ENCODE data around the gene EID2.

GRCh38 chr19:39508629-39509028 is 31.3 kb downstream of the EID2 start:
- TF ChIP-seq, protein P1, sequence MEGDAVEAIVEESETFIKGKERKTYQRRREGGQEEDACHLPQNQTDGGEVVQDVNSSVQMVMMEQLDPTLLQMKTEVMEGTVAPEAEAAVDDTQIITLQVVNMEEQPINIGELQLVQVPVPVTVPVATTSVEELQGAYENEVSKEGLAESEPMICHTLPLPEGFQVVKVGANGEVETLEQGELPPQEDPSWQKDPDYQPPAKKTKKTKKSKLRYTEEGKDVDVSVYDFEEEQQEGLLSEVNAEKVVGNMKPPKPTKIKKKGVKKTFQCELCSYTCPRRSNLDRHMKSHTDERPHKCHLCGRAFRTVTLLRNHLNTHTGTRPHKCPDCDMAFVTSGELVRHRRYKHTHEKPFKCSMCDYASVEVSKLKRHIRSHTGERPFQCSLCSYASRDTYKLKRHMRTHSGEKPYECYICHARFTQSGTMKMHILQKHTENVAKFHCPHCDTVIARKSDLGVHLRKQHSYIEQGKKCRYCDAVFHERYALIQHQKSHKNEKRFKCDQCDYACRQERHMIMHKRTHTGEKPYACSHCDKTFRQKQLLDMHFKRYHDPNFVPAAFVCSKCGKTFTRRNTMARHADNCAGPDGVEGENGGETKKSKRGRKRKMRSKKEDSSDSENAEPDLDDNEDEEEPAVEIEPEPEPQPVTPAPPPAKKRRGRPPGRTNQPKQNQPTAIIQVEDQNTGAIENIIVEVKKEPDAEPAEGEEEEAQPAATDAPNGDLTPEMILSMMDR (IDR thresholded peaks at IDR 0.05) = no peak
- TF ChIP-seq POLR2A (IDR thresholded peaks at IDR 0.05) = no peak

All from adrenal gland (tissue), 5 donors.